Astrocyte of the spinal cord (primary cell): ENCODE measurements around the gene ANKRD28.

Experiments
- DNase-seq: peaks from one replicate; pipeline ENCODE4 v3.0.0; 2011; ENCODE audit warnings: low read depth, low spot score
- H3K4me3 ChIP-seq: 2 replicates; pipeline ENCODE4 v1.5.1; 2011; ENCODE audit warnings: low read depth, mild to moderate bottlenecking, low read length, moderate library complexity
- in situ Hi-C: cut with HindIII; loops from 2 replicates; pipeline ENCODE4 v1.10.0; 2017; ENCODE audit warnings: low sequenced_read_pairs
- TF ChIP-seq, protein P1 (sequence below): IDR thresholded peaks from 2 replicates; pipeline ENCODE4 v1.5.1; 2012; ENCODE audit warnings: low read depth, mild to moderate bottlenecking, low read length, inconsistent platforms

Gene ANKRD28

GRCh38 chr3:15758295-15758694, 39.5 kb downstream of the ANKRD28 start:
- in situ Hi-C loops: no loop called here

DNA sequence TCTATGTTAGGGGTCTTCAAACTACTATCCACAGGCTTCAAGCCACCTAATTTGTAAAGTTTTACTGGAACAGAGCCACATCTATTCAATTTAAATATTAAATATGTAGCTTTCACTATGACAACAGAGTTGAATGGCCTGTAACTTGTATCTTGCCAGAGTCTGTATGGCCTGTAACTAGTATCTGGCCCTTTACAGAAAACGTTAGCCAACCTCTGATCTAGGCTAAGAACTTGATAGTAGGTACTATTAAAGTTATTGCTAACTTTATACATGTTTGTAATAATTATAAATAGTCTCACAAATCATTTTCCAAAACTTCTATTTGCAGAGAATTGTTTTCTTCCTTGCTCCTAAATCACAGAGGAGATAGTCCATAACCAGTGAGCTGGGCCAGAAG, 40.0 kb downstream of the ANKRD28 start:
- no peak for DNase-seq
- in situ Hi-C loops: no loop called here
- TF ChIP-seq, protein P1, sequence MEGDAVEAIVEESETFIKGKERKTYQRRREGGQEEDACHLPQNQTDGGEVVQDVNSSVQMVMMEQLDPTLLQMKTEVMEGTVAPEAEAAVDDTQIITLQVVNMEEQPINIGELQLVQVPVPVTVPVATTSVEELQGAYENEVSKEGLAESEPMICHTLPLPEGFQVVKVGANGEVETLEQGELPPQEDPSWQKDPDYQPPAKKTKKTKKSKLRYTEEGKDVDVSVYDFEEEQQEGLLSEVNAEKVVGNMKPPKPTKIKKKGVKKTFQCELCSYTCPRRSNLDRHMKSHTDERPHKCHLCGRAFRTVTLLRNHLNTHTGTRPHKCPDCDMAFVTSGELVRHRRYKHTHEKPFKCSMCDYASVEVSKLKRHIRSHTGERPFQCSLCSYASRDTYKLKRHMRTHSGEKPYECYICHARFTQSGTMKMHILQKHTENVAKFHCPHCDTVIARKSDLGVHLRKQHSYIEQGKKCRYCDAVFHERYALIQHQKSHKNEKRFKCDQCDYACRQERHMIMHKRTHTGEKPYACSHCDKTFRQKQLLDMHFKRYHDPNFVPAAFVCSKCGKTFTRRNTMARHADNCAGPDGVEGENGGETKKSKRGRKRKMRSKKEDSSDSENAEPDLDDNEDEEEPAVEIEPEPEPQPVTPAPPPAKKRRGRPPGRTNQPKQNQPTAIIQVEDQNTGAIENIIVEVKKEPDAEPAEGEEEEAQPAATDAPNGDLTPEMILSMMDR: no peak
- no peak overlapping the region for H3K4me3 ChIP-seq

More at GRCh38 chr3:15758295-15758694, 39.5 kb downstream of the ANKRD28 start:
- TF ChIP-seq, protein P1: no peak
- DNase-seq: no peak
- no peak overlapping the region for H3K4me3 ChIP-seq

GRCh38 chr3:15756505-15756904, 41.3 kb downstream of the ANKRD28 start:
- in situ Hi-C loops: no loop called here

GRCh38 chr3:15755780-15756179, 42.0 kb downstream of the ANKRD28 start:
- in situ Hi-C loops: no loop called here
- no peak overlapping the region for H3K4me3 ChIP-seq
- TF ChIP-seq, protein P1: no peak
- DNase-seq: no peak

More at GRCh38 chr3:15756505-15756904, 41.3 kb downstream of the ANKRD28 start:
- DNase-seq: no peak
- H3K4me3 ChIP-seq: no peak overlapping the region
- TF ChIP-seq, protein P1: no peak

DNA sequence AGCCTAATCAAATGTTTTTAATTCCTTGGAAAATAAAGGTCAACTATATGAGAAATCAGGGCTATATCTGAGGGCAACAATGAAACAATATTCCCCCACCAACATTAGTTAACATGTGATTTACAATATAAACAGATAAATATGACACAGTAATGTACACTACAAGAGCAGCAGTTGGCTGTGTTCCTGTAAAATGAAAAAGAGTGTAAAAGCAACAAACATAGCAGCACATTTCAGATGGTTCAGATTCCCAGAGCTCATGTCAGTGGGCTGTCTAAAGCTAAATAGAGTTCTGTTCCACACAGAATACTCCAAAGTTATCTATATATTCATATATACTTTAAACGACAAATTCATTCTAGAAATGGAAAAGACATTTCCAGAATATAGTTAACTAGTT, 42.6 kb downstream of the ANKRD28 start:
- TF ChIP-seq, protein P1: no peak
- no peak overlapping the region for H3K4me3 ChIP-seq
- DNase-seq: no peak
- in situ Hi-C loops: no loop called here

DNA sequence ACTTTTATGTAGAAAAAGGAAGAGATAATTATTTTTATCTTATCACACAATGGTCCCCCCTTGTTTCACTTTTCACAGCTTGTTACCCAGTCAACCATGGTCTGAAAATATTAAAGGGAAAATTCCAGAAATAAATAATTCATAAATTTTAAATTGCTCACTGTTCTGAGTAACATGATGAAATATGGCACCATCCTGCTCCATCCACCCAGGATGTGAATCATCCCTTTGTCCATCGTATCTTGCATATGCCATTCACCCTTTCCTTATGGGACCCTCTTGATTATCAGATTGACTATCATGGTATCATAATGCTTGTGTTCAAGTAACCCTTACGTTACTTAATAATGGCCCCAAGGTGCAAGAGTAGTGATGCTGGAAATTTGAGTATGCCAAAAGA, 43.7 kb downstream of the ANKRD28 start:
- no peak for DNase-seq
- in situ Hi-C loops: no loop called here

More for the DNA sequence above, 43.7 kb downstream of the ANKRD28 start:
- H3K4me3 ChIP-seq: no peak overlapping the region
- TF ChIP-seq, protein P1: no peak
